ENCODE results near the gene SPTB.

The SPTB gene

GRCh38 chr14:64777461-64777860, 102.2 kb downstream of the SPTB start:
- DNase-seq (ENCODE audit: low spot score in 2 of 2) = no peak
- Histone ChIP-seq H3K4me3 (no peak overlapping the region), H3K27me3 (ENCODE audit: low read depth) (no peaks in the 10 kb centered on the region), H3K36me3 (replicated peaks) (no peaks in the 10 kb centered on the region), H3K4me1 (no peaks in the 10 kb centered on the region), H3K9me3 (0 out of 2 replicates have a peak, but pooled peaks cover 3% of the 10 kb centered on the region)
- in situ Hi-C loops (cut with MboI; ENCODE audit: low sequenced_read_pairs) = no loop called here

DNA sequence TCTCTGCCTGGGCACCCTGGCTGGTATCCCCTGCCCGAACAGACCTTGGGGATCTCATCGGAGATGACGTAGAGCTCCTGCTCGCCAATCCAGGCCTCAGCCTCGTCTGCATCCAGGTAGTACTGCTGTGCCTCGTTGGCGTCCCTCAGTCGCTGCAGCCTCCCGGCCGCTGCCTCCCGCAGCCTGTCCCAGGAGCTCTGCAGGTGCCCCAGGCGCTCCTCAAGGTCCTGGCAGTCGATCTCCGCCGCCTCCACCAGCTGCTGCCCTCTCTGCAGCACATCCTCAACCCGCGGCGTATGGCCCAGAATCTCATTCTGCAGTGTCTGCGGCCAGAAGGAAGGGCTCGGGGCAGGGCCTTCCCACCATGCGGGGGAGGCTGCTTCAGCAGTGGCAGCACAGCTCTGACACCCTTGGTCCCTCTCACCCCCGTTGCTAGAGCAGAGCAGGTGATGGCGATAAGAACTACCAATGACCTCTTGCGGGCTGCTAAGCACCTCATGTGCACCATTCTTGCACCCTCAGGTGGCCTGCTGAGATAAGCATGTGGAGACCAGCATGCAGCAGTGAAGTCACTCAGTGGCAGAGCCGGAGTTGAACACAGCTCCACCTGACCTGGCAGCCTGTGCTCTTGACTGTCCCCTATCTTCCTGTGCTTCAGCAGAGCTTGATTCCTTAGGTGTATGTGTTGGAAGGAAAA, 104.5 kb downstream of the SPTB start:
- H3K4me1 ChIP-seq = no peaks in the 10 kb centered on the region
- H3K36me3 ChIP-seq (replicated peaks) = no peaks in the 10 kb centered on the region
- no peaks in the 10 kb centered on the region for H3K27me3 ChIP-seq (ENCODE audit: low read depth)
- 0 out of 2 replicates have a peak, but pooled peaks cover 3% of the 10 kb centered on the region for H3K9me3 ChIP-seq
- H3K4me3 ChIP-seq = no peak overlapping the region
- DNase-seq (ENCODE audit: low spot score in 2 of 2) = no peak
- in situ Hi-C loops (cut with MboI; ENCODE audit: low sequenced_read_pairs) = no loop called here

DNA sequence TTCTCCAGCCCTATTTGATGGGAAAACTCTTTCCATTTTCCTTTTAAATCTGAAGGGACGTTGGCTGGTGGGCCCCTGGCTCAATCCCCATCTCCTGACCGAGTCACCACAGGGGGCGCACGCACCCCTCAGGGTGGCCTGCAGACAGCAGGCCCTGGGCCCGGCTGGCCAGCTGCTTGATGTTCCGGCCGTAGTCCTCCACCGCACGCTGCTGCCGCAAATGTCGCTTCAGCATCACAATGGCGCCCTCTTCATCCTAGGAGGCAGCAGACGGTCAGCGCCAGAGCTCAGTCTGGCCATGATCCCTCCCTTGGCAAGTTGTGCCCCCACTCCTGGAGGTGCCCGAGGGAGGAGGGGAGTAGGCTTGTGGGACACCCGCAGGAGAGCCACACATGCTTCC, 105.4 kb downstream of the SPTB start:
- no peak overlapping the region for H3K4me3 ChIP-seq
- DNase-seq (ENCODE audit: low spot score in 2 of 2) = no peak
- H3K27me3 ChIP-seq (ENCODE audit: low read depth) = no peaks in the 10 kb centered on the region
- no peaks in the 10 kb centered on the region for H3K36me3 ChIP-seq (replicated peaks)
- H3K9me3 ChIP-seq = 0 out of 2 replicates have a peak, but pooled peaks cover 3% of the 10 kb centered on the region
- in situ Hi-C loops (cut with MboI; ENCODE audit: low sequenced_read_pairs) = no loop called here
- no peaks in the 10 kb centered on the region for H3K4me1 ChIP-seq

GRCh38 chr14:64773577-64773976, 106.1 kb downstream of the SPTB start:
- H3K4me3 ChIP-seq = no peak overlapping the region
- in situ Hi-C loops (cut with MboI; ENCODE audit: low sequenced_read_pairs) = no loop called here
- no peaks in the 10 kb centered on the region for H3K4me1 ChIP-seq
- H3K27me3 ChIP-seq (ENCODE audit: low read depth) = no peaks in the 10 kb centered on the region
- no peak for DNase-seq (ENCODE audit: low spot score in 2 of 2)
- no peaks in the 10 kb centered on the region for H3K36me3 ChIP-seq (replicated peaks)
- 0 out of 2 replicates have a peak, but pooled peaks cover 3% of the 10 kb centered on the region for H3K9me3 ChIP-seq

- DNase-seq (ENCODE audit: low spot score in 2 of 2) = no peak
- Histone ChIP-seq H3K4me3 (no peak overlapping the region), H3K27me3 (ENCODE audit: low read depth) (no peaks in the 10 kb centered on the region), H3K36me3 (replicated peaks) (no peaks in the 10 kb centered on the region), H3K9me3 (0 out of 2 replicates have a peak, but pooled peaks cover 3% of the 10 kb centered on the region), H3K4me1 (no peaks in the 10 kb centered on the region)
- in situ Hi-C loops (cut with MboI; ENCODE audit: low sequenced_read_pairs) = no loop called here
Measured at GRCh38 chr14:64773046-64773445, 106.7 kb downstream of the SPTB start.

- in situ Hi-C loops (cut with MboI; ENCODE audit: low sequenced_read_pairs) = no loop called here
- no peaks in the 10 kb centered on the region for H3K36me3 ChIP-seq (replicated peaks)
- H3K27me3 ChIP-seq (ENCODE audit: low read depth) = no peaks in the 10 kb centered on the region
- H3K9me3 ChIP-seq = 0 out of 2 replicates have a peak, but pooled peaks cover 3% of the 10 kb centered on the region
- DNase-seq (ENCODE audit: low spot score in 2 of 2) = no peak
- no peaks in the 10 kb centered on the region for H3K4me1 ChIP-seq
- no peak overlapping the region for H3K4me3 ChIP-seq
Measured at GRCh38 chr14:64772397-64772950, 107.2 kb downstream of the SPTB start.

- in situ Hi-C loops (cut with MboI; ENCODE audit: low sequenced_read_pairs) = no loop called here
- Histone ChIP-seq H3K9me3 (0 out of 2 replicates have a peak, but pooled peaks cover 3% of the 10 kb centered on the region), H3K4me3 (no peak overlapping the region), H3K36me3 (replicated peaks) (no peaks in the 10 kb centered on the region), H3K27me3 (ENCODE audit: low read depth) (no peaks in the 10 kb centered on the region), H3K4me1 (no peaks in the 10 kb centered on the region)
- no peak for DNase-seq (ENCODE audit: low spot score in 2 of 2)
Measured at GRCh38 chr14:64771161-64771560, 108.5 kb downstream of the SPTB start.

DNA sequence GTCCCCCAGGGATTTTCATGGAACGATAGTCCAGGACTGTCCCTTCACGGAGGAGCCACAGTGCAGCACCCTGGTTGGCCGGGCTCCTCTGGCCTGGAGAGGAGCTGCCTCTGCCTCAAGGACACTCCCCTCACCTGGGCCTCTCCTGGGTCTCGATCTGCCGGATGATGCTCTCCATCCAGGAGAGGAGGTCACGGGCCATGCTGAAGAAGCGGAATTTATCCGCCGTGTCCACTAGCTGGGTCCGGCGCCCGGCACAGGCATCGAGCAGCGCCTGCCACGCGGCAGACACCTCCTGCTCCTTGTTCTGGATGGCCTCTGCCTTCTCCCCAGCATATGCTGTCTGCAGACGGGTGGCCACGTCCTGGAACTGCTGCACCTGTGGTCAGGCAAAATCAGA, 109.0 kb downstream of the SPTB start:
- Histone ChIP-seq H3K27me3 (ENCODE audit: low read depth) (no peaks in the 10 kb centered on the region), H3K4me3 (no peak overlapping the region), H3K4me1 (no peaks in the 10 kb centered on the region), H3K9me3 (0 out of 2 replicates have a peak, but pooled peaks cover 3% of the 10 kb centered on the region), H3K36me3 (replicated peaks) (no peaks in the 10 kb centered on the region)
- DNase-seq (ENCODE audit: low spot score in 2 of 2) = no peak
- in situ Hi-C loops (cut with MboI; ENCODE audit: low sequenced_read_pairs) = no loop called here

GRCh38 chr14:64769096-64770020, 110.3 kb downstream of the SPTB start:
- in situ Hi-C loops (cut with MboI; ENCODE audit: low sequenced_read_pairs) = no loop called here
- DNase-seq (ENCODE audit: low spot score in 2 of 2) = no peak
- Histone ChIP-seq H3K36me3 (replicated peaks) (no peaks in the 10 kb centered on the region), H3K4me1 (no peaks in the 10 kb centered on the region), H3K9me3 (0 out of 2 replicates have a peak, but pooled peaks cover 3% of the 10 kb centered on the region), H3K4me3 (no peak overlapping the region), H3K27me3 (ENCODE audit: low read depth) (no peaks in the 10 kb centered on the region)

DNA sequence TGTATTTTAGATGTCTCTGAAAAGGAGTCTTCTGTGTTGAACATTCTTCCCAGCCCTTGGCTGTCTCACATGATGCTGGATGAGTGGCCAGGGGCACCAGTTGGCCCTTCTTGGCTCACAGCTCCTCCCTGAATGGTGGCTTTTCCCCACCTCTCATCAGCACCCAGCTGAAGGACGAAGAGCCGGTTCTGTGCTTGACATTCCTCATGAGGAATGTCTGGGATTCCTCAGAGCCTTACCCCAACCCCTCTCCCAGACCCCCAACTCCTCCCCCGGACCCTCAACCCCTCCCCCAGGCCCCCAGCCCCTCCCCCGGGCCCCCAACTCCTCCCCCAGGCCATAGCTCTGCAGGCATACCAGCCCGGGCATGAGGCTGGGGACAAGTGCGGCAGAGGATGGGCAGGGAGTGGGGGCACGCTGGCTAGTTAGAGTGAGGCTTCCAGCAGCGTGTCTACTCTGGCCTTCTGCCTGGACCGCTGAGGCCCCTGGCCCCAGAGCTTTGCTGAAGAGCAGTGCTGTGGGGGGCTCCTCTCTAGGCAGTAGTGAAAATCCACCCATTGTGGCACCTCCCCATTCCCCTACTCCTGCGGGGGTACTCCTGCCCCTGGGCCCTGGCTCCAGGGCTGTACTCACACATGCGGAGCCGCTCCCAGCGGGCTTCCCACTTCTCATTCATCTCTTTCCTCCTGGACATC, 111.2 kb downstream of the SPTB start:
- Histone ChIP-seq H3K9me3 (0 out of 2 replicates have a peak, but pooled peaks cover under 1% of the 10 kb centered on the region), H3K4me3 (no peak overlapping the region), H3K36me3 (replicated peaks) (no peaks in the 10 kb centered on the region), H3K4me1 (no peaks in the 10 kb centered on the region), H3K27me3 (ENCODE audit: low read depth) (no peaks in the 10 kb centered on the region)
- DNase-seq (ENCODE audit: low spot score in 2 of 2) = no peak
- in situ Hi-C loops (cut with MboI; ENCODE audit: low sequenced_read_pairs) = no loop called here

GRCh38 chr14:64767215-64767964, 112.3 kb downstream of the SPTB start:
- H3K27me3 ChIP-seq (ENCODE audit: low read depth) = no peaks in the 10 kb centered on the region
- no peaks in the 10 kb centered on the region for H3K9me3 ChIP-seq
- H3K4me3 ChIP-seq = no peak overlapping the region
- H3K36me3 ChIP-seq (replicated peaks) = no peaks in the 10 kb centered on the region
- DNase-seq (ENCODE audit: low spot score in 2 of 2) = no peak
- in situ Hi-C loops (cut with MboI; ENCODE audit: low sequenced_read_pairs) = no loop called here
- H3K4me1 ChIP-seq = 0 out of 2 replicates have a peak, but pooled peaks cover 2% of the 10 kb centered on the region

GRCh38 chr14:64766430-64767151, 113.1 kb downstream of the SPTB start:
- H3K27me3 ChIP-seq (ENCODE audit: low read depth) = no peaks in the 10 kb centered on the region
- H3K36me3 ChIP-seq (replicated peaks) = no peaks in the 10 kb centered on the region
- in situ Hi-C loops (cut with MboI; ENCODE audit: low sequenced_read_pairs) = no loop called here
- H3K9me3 ChIP-seq = no peaks in the 10 kb centered on the region
- no peak for DNase-seq (ENCODE audit: low spot score in 2 of 2)
- peaks cover 7% of the 10 kb centered on the region; the same call in 1 of the 2 replicates for H3K4me1 ChIP-seq
- no peak overlapping the region for H3K4me3 ChIP-seq

All from HAP-1 (cell line).